GM12878 (cell line): Measurements from ENCODE around the gene CRYAB. TPM values are rescaled to one million over a fixed set of nuclear protein-coding genes. Genes with fewer than 3 reads are reported as not detected.
A peak's percentile ranks its signal among the peaks of the same experiment; 100 is the strongest.

Experiments
- ATAC-seq: fragments of 200-7000 bp; cut with Tn5 transposase; 3 replicates; pipeline ENCODE4 v1.9.1; 2020; ENCODE audit warnings: mild to moderate bottlenecking, moderate library complexity
- Bru-seq: library from RNA; stranded (reverse); fragments of 400-500 nt; gene quantifications from one replicate; lab custom pipeline; 2021; lab: Mats Ljungman, UMichigan
- BruChase-seq, 2 experiments: library from RNA; stranded (reverse); fragments of 400-500 nt; gene quantifications; one replicate each; lab custom pipeline; 2021; lab: Mats Ljungman, UMichigan
- BruUV-seq: library from RNA; stranded (reverse); fragments of 400-500 nt; replicated peaks from 2 replicates; lab custom pipeline; 2021; lab: Mats Ljungman, UMichigan
- CTCF ChIA-PET: fragments of 300-600 bp; sonication (Branson Sonifier 250); formaldehyde crosslinking; extraction: SDS; loops from one replicate; lab custom pipeline; 2021; ENCODE audit warnings: inconsistent platforms; lab: Yijun Ruan, JAX
- POLR2A ChIA-PET: fragments of 350-600 bp; formaldehyde crosslinking; extraction: SDS; loops from one replicate; lab custom pipeline; 2021; ENCODE audit warnings: inconsistent platforms; lab: Charles Lee
- RAD21 ChIA-PET: fragments of 300-600 bp; sonication (Branson Sonifier 250); formaldehyde crosslinking; loops from one replicate; lab custom pipeline; 2023; ENCODE audit warnings: antibody characterized with exemption; ENCODE audit not compliant: unreplicated experiment; lab: Charles Lee
- SMC1A ChIA-PET: fragments of 300-600 bp; sonication (Branson Sonifier 250); formaldehyde crosslinking; loops from one replicate; lab custom pipeline; 2023; ENCODE audit not compliant: unreplicated experiment, uncharacterized antibody; lab: Charles Lee
- DNase-seq: peaks from one replicate; pipeline ENCODE4 v3.0.0-alpha.2; 2011; ENCODE audit warnings: low read depth, low spot score
- FAIRE-seq: peaks from 3 replicates; lab custom pipeline; 2011; peaks lifted over from hg19 to GRCh38; lab: Jason Lieb, UNC
- H2AFZ ChIP-seq: 2 replicates; pipeline ENCODE4 v1.6.0; 2011; ENCODE audit warnings: low read depth, low read length, control low read depth; ENCODE audit not compliant: control insufficient read depth
- H3K27ac ChIP-seq: 2 replicates; pipeline ENCODE4 v1.5.1; 2011; ENCODE audit warnings: control low read depth; ENCODE audit not compliant: control insufficient read depth, insufficient read depth
- H3K27me3 ChIP-seq, 2 experiments: replicated peaks in 1 of 2; 2 replicates each; pipeline versions ENCODE4 v1.6.0 to v1.6.1; 2011; ENCODE audit warnings: low read length in 1 of 2; ENCODE audit not compliant: control insufficient read depth in 2 of 2, insufficient read depth in 2 of 2
- H3K36me3 ChIP-seq, 2 experiments: 2 replicates each; pipeline ENCODE4 v1.5.1; 2011; ENCODE audit warnings: low read length in 1 of 2; ENCODE audit not compliant: control insufficient read depth in 2 of 2, insufficient read depth in 2 of 2
- H3K4me1 ChIP-seq: 2 replicates; pipeline ENCODE4 v1.6.1; 2011; ENCODE audit warnings: mild to moderate bottlenecking, low read length, moderate library complexity, mixed read lengths; ENCODE audit not compliant: control insufficient read depth, insufficient read depth
- H3K4me2 ChIP-seq: 2 replicates; pipeline ENCODE4 v1.6.0; 2011; ENCODE audit warnings: control low read depth; ENCODE audit not compliant: control insufficient read depth, insufficient read depth
- H3K4me3 ChIP-seq: fragments of 200-600 bp; sonication (generic); 2 replicates; pipeline ENCODE4 v1.5.1; 2016
- H3K79me2 ChIP-seq: 2 replicates; pipeline ENCODE4 v1.6.0; 2011; ENCODE audit warnings: low read length; ENCODE audit not compliant: control insufficient read depth, insufficient read depth
- H3K9ac ChIP-seq: 2 replicates; pipeline ENCODE4 v1.8.0; 2011; ENCODE audit warnings: low read length, control low read depth, mixed read lengths; ENCODE audit not compliant: control insufficient read depth, insufficient read depth
- H3K9me3 ChIP-seq: replicated peaks from 3 replicates; pipeline ENCODE4 v1.5.1; 2011; ENCODE audit warnings: mild to moderate bottlenecking, low read length; ENCODE audit not compliant: control insufficient read depth, insufficient read depth
- H4K20me1 ChIP-seq: 2 replicates; pipeline ENCODE4 v1.6.0; 2011; ENCODE audit not compliant: control insufficient read depth, insufficient read depth
- NRF1 ChIP-seq: conservative IDR thresholded peaks from 2 replicates; pipeline ENCODE4 v1.6.1; 2011; ENCODE audit warnings: mild to moderate bottlenecking, low read depth, low read length, improper control_type of control experiment
- SREBF1 ChIP-seq: IDR thresholded peaks from 2 replicates; pipeline ENCODE4 v1.6.1; 2012; ENCODE audit warnings: mild to moderate bottlenecking, low read length
- WGBS: methylation state at CpG from one replicate; pipeline ENCODE4 v1.1.6; 2016; ENCODE audit warnings: low lambda C conversion rate; ENCODE audit not compliant: insufficient replicate concordance, insufficient coverage; ENCODE audit errors: missing lambda C conversion rate; 5-methylcytosine and 5-hydroxymethylcytosine counted together
- in situ Hi-C: fragments of 300-500 bp; cut with MboI; formaldehyde crosslinking; loops from 9 replicates; pipeline ENCODE4 v1.14.3; 2018; ENCODE audit warnings: mixed read lengths
- intact Hi-C: fragments of 100-400 bp; cut with micrococcal nuclease; formaldehyde crosslinking; loops from one replicate; pipeline ENCODE4 v1.14.2; 2022; ENCODE audit not compliant: unreplicated experiment
- long read RNA-seq, 2 experiments: library from polyadenylated mRNA; unstranded; transcript quantifications; one replicate each; pipeline ENCODE4 v2.0.0, GENCODE V29; 2019 to 2020
- polyA minus RNA-seq, 3 experiments: library from RNA; depleted of rRNA, polyadenylated mRNA; stranded (reverse); fragments of >200 nt; gene quantifications; 2 replicates each; pipeline ENCODE4 v1.2.3, GENCODE V29; 2011
- polyA plus RNA-seq, 11 experiments: library from polyadenylated mRNA; depleted of rRNA in 4 of 11; unstranded in 6 of 11; stranded (reverse) in 5 of 11; fragments of >200 nt; fragmentation: Nextera tagmentation in 4 of 11; fragmentation: Illumina TruSeq in 1 of 11; extraction: Ambion mirVana in 4 of 11; extraction: Trizol in 1 of 11; gene quantifications; 1 replicate in 1 of 11; 2 replicates in 10 of 11; pipeline versions ENCODE4 v1.2.1 to v1.2.3, GENCODE V29; 2011 to 2016; ENCODE audit warnings: inconsistent platforms in 2 of 11, missing spikeins in 2 of 11, low read depth in 1 of 11
- total RNA-seq, 4 experiments: library from RNA; depleted of rRNA in 3 of 4; stranded (reverse); fragments of >200 nt in 3 of 4; fragmentation: Illumina TruSeq in 1 of 4; extraction: Trizol in 1 of 4; gene quantifications; 2 replicates each; pipeline versions ENCODE4 v1.2.1 to v1.2.3, GENCODE V29; 2013 to 2021

CRYAB gene
- total RNA-seq (2013; cell fraction: nucleolus; rRNA removed) = not detected in 2 replicates
- total RNA-seq (2014; rRNA removed) (not detected in 2 replicates), total RNA-seq (2014; rRNA removed; fragmentation: Illumina TruSeq; extraction: Trizol) (not detected in 2 replicates), total RNA-seq (2021) (not detected in 2 replicates), polyA plus RNA-seq (2011; rRNA removed) (not detected in 2 replicates), polyA plus RNA-seq (2014; fragmentation: Illumina TruSeq; extraction: Trizol) (not detected in 2 replicates), polyA plus RNA-seq (2014; fragmentation: Nextera tagmentation; extraction: Ambion mirVana) (not detected), polyA plus RNA-seq (2014; rRNA removed) (not detected in 2 replicates), polyA plus RNA-seq (2016; fragmentation: Nextera tagmentation; extraction: Ambion mirVana) (1 to 10 TPM in 1 of 2 experiments, under 1 TPM in 1; 0.72 to 1.0 TPM), polyA minus RNA-seq (2011; rRNA and poly(A)+ RNA removed) (not detected in 2 replicates), Bru-seq, nascent RNA (percentile 6 among the genes with signal in this experiment), BruChase-seq, experiment 1, labeled RNA remaining after a 6-hour chase (percentile 6 among the genes with signal in this experiment), BruChase-seq, experiment 2, labeled RNA remaining after a 2-hour chase (percentile 8 among the genes with signal in this experiment)
- polyA plus RNA-seq (2011; ENCODE audit: low read depth) = not detected
- not detected in 2 replicates for polyA plus RNA-seq (2011; cell fraction: cytosol; rRNA removed)
- polyA plus RNA-seq (2011; cell fraction: nucleus; rRNA removed) = not detected in 2 replicates
- polyA plus RNA-seq (2012) = 0.27 TPM in 1 of 2 replicates, not detected in the other
- not detected in 2 replicates for polyA minus RNA-seq (2011; cell fraction: cytosol; rRNA and poly(A)+ RNA removed)
- not detected in 2 replicates for polyA minus RNA-seq (2011; cell fraction: nucleus; rRNA and poly(A)+ RNA removed)
- long read RNA-seq, experiment 1 = 0 reads
- long read RNA-seq, experiment 2 = 0 reads

GRCh38 chr11:111911563-111912401 is at the start of gene CRYAB:
TSS of gene CRYAB (minus strand) at chr11:111911770. CDS start at chr11:111911724, 46 bp downstream.
- CTCF ChIA-PET = interaction anchor here (1.4 kb wide), 1 partner anchor 15 kb away, joined by 5 read pairs; no protein-coding TSS in a partner anchor
- no TSS peak for BruUV-seq
- no peaks in the 10 kb centered on the region; a peak in 2 of 4 replicates for H3K27me3 ChIP-seq
- no peak within 1 kb of the TSS for H3K27ac ChIP-seq
- ATAC-seq (no peak), FAIRE-seq (no peak), DNase-seq (no peak)
- H3K9me3 ChIP-seq = no peaks in the 10 kb centered on the region
- WGBS = 40% methylated on average over 17 of the region's 17 CpGs
- SMC1A ChIA-PET = no interaction called here
- no peak for TF ChIP-seq SREBF1
- TF ChIP-seq NRF1 = no peak
- no peaks in the 10 kb centered on the region for H4K20me1 ChIP-seq
- no peaks in the 10 kb centered on the region for H3K36me3 ChIP-seq
- no peaks in the 10 kb centered on the region for H3K4me1 ChIP-seq
- in situ Hi-C loops = no loop called here
- POLR2A ChIA-PET = no interaction called here
- intact Hi-C loops = no loop called here
- no peak within 1 kb of the TSS for H2AFZ ChIP-seq
- H3K79me2 ChIP-seq = no peaks in the 10 kb centered on the region
- H3K4me3 ChIP-seq = no peak within 1 kb of the TSS
- no peak within 1 kb of the TSS for H3K9ac ChIP-seq
- RAD21 ChIA-PET = no interaction called here
- no peak within 1 kb of the TSS for H3K4me2 ChIP-seq
